HepG2 (cell line): ENCODE results near the gene COPZ1. TPM values are rescaled to one million over a fixed set of nuclear protein-coding genes. Genes with fewer than 3 reads are reported as not detected.

Experiments used
- ATAC-seq: fragments of 200-7000 bp; cut with Tn5 transposase; 3 replicates; pipeline ENCODE4 v1.9.1; 2020; ENCODE audit warnings: mild to moderate bottlenecking, moderate library complexity
- BruUV-seq: library from RNA; stranded (reverse); fragments of 400-500 nt; replicated peaks from 2 replicates; lab custom pipeline; 2021; lab: Mats Ljungman, UMichigan
- CTCF ChIA-PET: fragments of 300-600 bp; formaldehyde crosslinking; extraction: SDS; loops from one replicate; lab custom pipeline; 2021; ENCODE audit warnings: low total read pairs, inconsistent platforms, low intra/inter-chr PET ratio; lab: Yijun Ruan, JAX
- POLR2A ChIA-PET: fragments of 350-600 bp; sonication (Branson Sonifier 250); formaldehyde crosslinking; loops from one replicate; lab custom pipeline; 2020; ENCODE audit warnings: antibody characterized with exemption, inconsistent platforms; lab: Yijun Ruan, JAX
- DNase-seq: peaks from one replicate; pipeline ENCODE4 v3.0.0-alpha.2; 2015; ENCODE audit warnings: low spot score
- FAIRE-seq: peaks from 3 replicates; lab custom pipeline; 2011; peaks lifted over from hg19 to GRCh38; lab: Jason Lieb, UNC
- H2AFZ ChIP-seq: one replicate; pipeline ENCODE4 v1.6.1; 2011; ENCODE audit warnings: low read length, inconsistent platforms
- H3K27ac ChIP-seq: fragments of 300-600 bp; 3 replicates; pipeline ENCODE4 v1.8.0; 2011; ENCODE audit warnings: mixed run types, mild to moderate bottlenecking, mixed read lengths, low read length, inconsistent platforms; ENCODE audit not compliant: insufficient read depth; ENCODE audit errors: extremely low read length
- H3K27me3 ChIP-seq, 2 experiments: fragments of 200-600 bp in 1 of 2; 2 replicates in 1 of 2; 3 replicates in 1 of 2; pipeline versions ENCODE4 v1.6.0 to v1.8.0; 2011; ENCODE audit warnings: low read length in 2 of 2, mild to moderate bottlenecking in 2 of 2, moderate library complexity in 2 of 2, inconsistent platforms in 1 of 2; ENCODE audit not compliant: insufficient read depth in 2 of 2, control insufficient read depth in 1 of 2
- H3K36me3 ChIP-seq, 2 experiments: fragments of 200-600 bp in 1 of 2; replicated peaks in 1 of 2; 2 replicates in 1 of 2; 3 replicates in 1 of 2; pipeline versions ENCODE4 v1.5.1 to v1.8.0; 2011; ENCODE audit warnings: low read length in 2 of 2, inconsistent platforms in 1 of 2; ENCODE audit not compliant: insufficient read depth in 2 of 2, control insufficient read depth in 1 of 2
- H3K4me1 ChIP-seq: 2 replicates; pipeline ENCODE4 v1.5.1; 2012; ENCODE audit warnings: low read length, inconsistent platforms; ENCODE audit not compliant: insufficient read depth
- H3K4me2 ChIP-seq: 2 replicates; pipeline ENCODE4 v1.6.0; 2011; ENCODE audit warnings: low read depth, low read length, inconsistent platforms
- H3K4me3 ChIP-seq, 3 experiments: fragments of 200-600 bp in 1 of 3; sonication (generic), shearing (Covaris generic) in 1 of 3; replicated peaks in 1 of 3; 2 replicates each; pipeline ENCODE4 v1.5.1; 2011 to 2016; ENCODE audit warnings: low read length in 3 of 3, inconsistent platforms in 2 of 3, low read depth in 2 of 3, mild to moderate bottlenecking in 2 of 3, control low read depth in 1 of 3, mixed read lengths in 1 of 3; ENCODE audit not compliant: insufficient read depth in 1 of 3
- H3K79me2 ChIP-seq: one replicate; pipeline ENCODE4 v1.6.1; 2011; ENCODE audit warnings: low read length, inconsistent platforms; ENCODE audit not compliant: insufficient read depth
- H3K9ac ChIP-seq: 2 replicates; pipeline ENCODE4 v1.6.0; 2011; ENCODE audit warnings: mild to moderate bottlenecking, low read depth, low read length, inconsistent platforms; ENCODE audit not compliant: insufficient read depth
- H3K9me3 ChIP-seq: 2 replicates; pipeline ENCODE4 v1.5.1; 2012; ENCODE audit warnings: mild to moderate bottlenecking, low read length
- H4K20me1 ChIP-seq: 2 replicates; pipeline ENCODE4 v1.6.0; 2011; ENCODE audit warnings: inconsistent platforms, mild to moderate bottlenecking, low read length, moderate library complexity; ENCODE audit not compliant: insufficient read depth
- ATAD3A ChIP-seq: sonication (generic); formaldehyde crosslinking; IDR thresholded peaks from 2 replicates; pipeline ENCODE4 v1.4.0; 2020; ENCODE audit warnings: missing genetic modification reagents
- DMAP1 ChIP-seq: IDR thresholded peaks from 2 replicates; pipeline ENCODE4 v1.6.1; 2016
- MXD1 ChIP-seq: sonication (generic); formaldehyde crosslinking; IDR thresholded peaks from 2 replicates; pipeline ENCODE4 v1.4.0; 2020; ENCODE audit warnings: mild to moderate bottlenecking, missing genetic modification reagents
- TEAD3 ChIP-seq: optimal IDR thresholded peaks from 2 replicates; pipeline ENCODE3; 2016; ENCODE audit warnings: borderline replicate concordance
- ZBTB21 ChIP-seq: sonication (generic); formaldehyde crosslinking; IDR thresholded peaks from 2 replicates; pipeline ENCODE4 v1.4.0; 2020; ENCODE audit warnings: missing genetic modification reagents
- ZNF318 ChIP-seq: sonication (generic); formaldehyde crosslinking; IDR thresholded peaks from 2 replicates; pipeline ENCODE4 v1.4.0; 2020; ENCODE audit warnings: mild to moderate bottlenecking, missing genetic modification reagents
- ZNF430 ChIP-seq: sonication (generic); formaldehyde crosslinking; IDR thresholded peaks from 2 replicates; pipeline ENCODE4 v1.9.0; 2021; ENCODE audit warnings: mild to moderate bottlenecking, missing genetic modification reagents
- ZNF713 ChIP-seq: sonication (generic); formaldehyde crosslinking; IDR thresholded peaks from 2 replicates; pipeline ENCODE4 v1.4.0; 2020; ENCODE audit warnings: mild to moderate bottlenecking, missing genetic modification reagents
- ZNF720 ChIP-seq: sonication (generic); formaldehyde crosslinking; IDR thresholded peaks from 2 replicates; pipeline ENCODE4 v1.4.0; 2020; ENCODE audit warnings: missing genetic modification reagents
- WGBS: methylation state at CpG from one replicate; pipeline ENCODE4 v1.1.6; 2017; ENCODE audit warnings: low lambda C conversion rate; 5-methylcytosine and 5-hydroxymethylcytosine counted together
- in situ Hi-C: cut with HindIII; loops from 2 replicates; pipeline ENCODE4 v1.10.0; 2017; ENCODE audit warnings: low pct_unique_long_range_greater_than_20kb; ENCODE audit not compliant: extremely low pct_ligation_motif_present
- intact Hi-C: fragments of 100-400 bp; cut with micrococcal nuclease; formaldehyde crosslinking; loops from one replicate; pipeline ENCODE4 v1.10.0; 2022; ENCODE audit not compliant: unreplicated experiment
- polyA plus RNA-seq, 8 experiments: library from polyadenylated mRNA; depleted of rRNA in 3 of 8; stranded (reverse) in 7 of 8; unstranded in 1 of 8; fragments of >200 nt; fragmentation: Illumina TruSeq in 4 of 8; extraction: Trizol in 4 of 8; gene quantifications; 2 replicates each; pipeline versions ENCODE4 v1.2.1 to v1.2.3, GENCODE V29; 2011 to 2016; ENCODE audit warnings: low read depth in 4 of 8, missing spikeins in 1 of 8, mixed read lengths in 1 of 8; ENCODE audit not compliant: insufficient read depth in 1 of 8
- total RNA-seq, 5 experiments: library from RNA; depleted of rRNA; stranded (reverse); fragments of >200 nt; fragmentation: Illumina TruSeq; extraction: Trizol; gene quantifications; 2 replicates each; pipeline ENCODE4 v1.2.3, GENCODE V29; 2016; ENCODE audit warnings: low read depth in 1 of 5

COPZ1 gene
- total and polyA plus RNA-seq, 2 of the 13 experiments (the other 11 are each of a cell fraction or from before 2014, with no cell fraction given), result 125 to 184 TPM

- Histone ChIP-seq H3K27ac (no peak overlapping the region), H4K20me1 (no peaks in the 10 kb centered on the region), H3K9me3 (no peaks in the 10 kb centered on the region), H2AFZ (no peak overlapping the region), H3K79me2 (no peaks in the 10 kb centered on the region), H3K4me3 (no peak overlapping the region), H3K36me3 (no peaks in the 10 kb centered on the region), H3K4me1 (peaks cover 28% of the 10 kb centered on the region), H3K27me3 (peaks cover 1 to 9% of the 10 kb centered on the region in 2 experiments; a peak in 2 of 5 replicates), H3K9ac (no peak overlapping the region), H3K4me2 (no peak overlapping the region)
- in situ Hi-C loops (loop anchor here (5.0 to 10.0 kb wide), 3 partner anchors 66 to 348 kb away; no protein-coding TSS in a partner anchor), intact Hi-C loops (loop anchor here (10.0 kb wide), 1 partner anchor 358 kb away; the partner anchor contains the start of genes HOXC8 and HOXC9)
- no peak for FAIRE-seq
- WGBS, result 63% methylated on average over 7 of the region's 8 CpGs
- ATAC-seq, result no peak
- TF ChIP-seq ZNF318 (no peak), ATAD3A (no peak), ZNF713 (CRISPR knock-in tag) (no peak), ZBTB21 (no peak), MXD1 (no peak), DMAP1 (CRISPR knock-in tag) (no peak), ZNF430 (no peak), TEAD3 (CRISPR knock-in tag) (no peak), ZNF720 (CRISPR knock-in tag) (no peak)
- BruUV-seq, result no TSS peak
- DNase-seq, result no peak
- POLR2A ChIA-PET, result no interaction called here
- CTCF ChIA-PET, result no interaction called here
Observed at GRCh38 chr12:54363047-54363446, 38.1 kb downstream of the COPZ1 start.
